ENCODE measurements around the gene LRP2.

DNA sequence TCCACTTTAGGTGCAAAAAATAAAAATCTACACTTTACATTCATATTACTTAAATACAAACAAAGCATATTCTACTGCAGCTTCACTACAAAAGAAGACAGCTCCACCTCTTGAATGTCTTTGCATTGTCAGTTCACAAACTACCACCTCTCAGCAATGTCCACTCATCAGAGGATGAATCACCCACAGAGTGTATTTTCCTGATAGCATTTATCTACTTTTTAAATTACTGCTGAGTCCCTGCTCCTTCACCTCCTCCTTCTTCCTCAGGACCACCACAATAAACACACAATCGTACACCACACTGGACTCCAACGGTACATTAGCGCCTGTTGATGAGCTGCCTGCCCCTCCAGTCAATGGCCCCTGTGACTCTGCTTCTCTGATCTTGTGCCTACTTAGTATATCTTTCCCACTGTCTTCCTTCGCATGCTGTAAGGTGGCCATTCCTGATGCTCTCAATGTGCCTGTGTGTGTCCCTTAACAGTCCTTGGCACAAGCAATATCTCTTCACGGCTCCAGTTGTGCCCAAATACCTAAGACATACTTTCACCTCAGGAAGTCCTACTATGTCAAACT lies 172.0 kb downstream of the LRP2 start:
- TF ChIP-seq, protein P1, sequence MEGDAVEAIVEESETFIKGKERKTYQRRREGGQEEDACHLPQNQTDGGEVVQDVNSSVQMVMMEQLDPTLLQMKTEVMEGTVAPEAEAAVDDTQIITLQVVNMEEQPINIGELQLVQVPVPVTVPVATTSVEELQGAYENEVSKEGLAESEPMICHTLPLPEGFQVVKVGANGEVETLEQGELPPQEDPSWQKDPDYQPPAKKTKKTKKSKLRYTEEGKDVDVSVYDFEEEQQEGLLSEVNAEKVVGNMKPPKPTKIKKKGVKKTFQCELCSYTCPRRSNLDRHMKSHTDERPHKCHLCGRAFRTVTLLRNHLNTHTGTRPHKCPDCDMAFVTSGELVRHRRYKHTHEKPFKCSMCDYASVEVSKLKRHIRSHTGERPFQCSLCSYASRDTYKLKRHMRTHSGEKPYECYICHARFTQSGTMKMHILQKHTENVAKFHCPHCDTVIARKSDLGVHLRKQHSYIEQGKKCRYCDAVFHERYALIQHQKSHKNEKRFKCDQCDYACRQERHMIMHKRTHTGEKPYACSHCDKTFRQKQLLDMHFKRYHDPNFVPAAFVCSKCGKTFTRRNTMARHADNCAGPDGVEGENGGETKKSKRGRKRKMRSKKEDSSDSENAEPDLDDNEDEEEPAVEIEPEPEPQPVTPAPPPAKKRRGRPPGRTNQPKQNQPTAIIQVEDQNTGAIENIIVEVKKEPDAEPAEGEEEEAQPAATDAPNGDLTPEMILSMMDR (IDR thresholded peaks at IDR 0.05) = no peak
- TF ChIP-seq POLR2A (IDR thresholded peaks at IDR 0.05) = no peak
- no peak for TF ChIP-seq POLR2AphosphoS5 (IDR thresholded peaks at IDR 0.05)
